CD4-positive, alpha-beta T cell treated with Interleukin-12 subunit alpha and Interleukin-12 subunit beta, for 1 hour (primary cell): ENCODE results near the gene CTNND2.
"Not testable (repeated sequence)": the region's sequence is repeated elsewhere in the genome, so short reads cannot be mapped to it uniquely, and the experiment has no call there.

Experiments
- DNase-seq: peaks from one replicate; pipeline ENCODE4 v3.0.0-alpha.2; 2020

The CTNND2 gene

DNA sequence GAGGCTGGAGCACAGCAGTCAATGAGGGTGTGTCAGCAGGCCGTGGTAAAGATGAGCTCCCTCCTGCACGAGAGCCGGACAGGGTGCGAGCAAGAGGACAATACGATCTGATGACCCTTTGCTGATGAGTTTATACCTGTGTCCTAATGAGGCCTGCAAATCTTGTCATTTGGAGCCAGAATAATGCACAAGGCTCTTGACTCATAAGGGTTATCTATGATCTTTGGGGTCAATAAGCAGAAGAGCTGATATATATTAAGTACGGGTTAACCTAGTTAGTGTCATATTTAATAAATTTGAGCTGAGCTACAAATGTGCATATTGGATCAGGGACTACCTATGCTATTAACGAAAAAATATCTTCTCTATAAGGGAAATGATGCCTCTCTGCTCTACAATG, 46.9 kb downstream of the CTNND2 start:
- no peak for DNase-seq

DNA sequence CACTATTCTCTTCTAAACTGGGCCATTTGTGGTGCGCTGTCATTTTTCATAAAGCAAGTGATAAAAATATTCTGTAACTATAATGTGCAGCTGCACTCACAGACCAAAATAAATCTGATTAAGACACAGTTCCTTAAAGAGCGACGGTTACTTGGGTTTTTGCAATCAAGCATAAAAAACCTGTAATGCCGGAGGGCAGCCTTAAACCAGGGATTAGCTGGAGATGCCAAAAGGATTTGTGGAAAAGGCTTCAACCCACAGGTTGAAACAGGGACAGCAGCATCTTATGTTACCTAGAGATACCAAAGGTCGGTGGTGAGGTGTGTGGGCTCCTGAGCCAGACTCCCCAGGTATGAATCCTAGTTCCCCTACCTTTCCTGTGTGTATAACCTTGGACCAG, 49.3 kb downstream of the CTNND2 start:
- no peak for DNase-seq

DNA sequence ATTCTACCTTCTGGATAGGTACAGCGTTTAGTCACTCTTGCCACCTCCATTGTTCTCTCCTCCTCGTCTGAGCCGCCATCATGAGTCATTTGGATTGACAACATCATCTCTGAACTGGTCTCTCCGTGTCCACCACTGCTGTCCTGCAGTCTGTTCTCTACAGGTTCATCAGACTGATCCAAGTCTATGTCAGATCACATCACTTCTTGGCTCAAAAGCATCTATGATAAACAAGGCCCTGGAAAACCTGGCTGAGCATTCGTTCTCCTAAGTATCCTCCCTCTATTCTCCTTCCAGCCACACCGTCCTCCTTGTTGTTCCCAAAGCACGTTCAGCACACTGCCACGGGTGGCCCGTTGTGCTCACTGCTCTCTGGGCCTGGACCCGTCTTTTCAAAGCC, 50.5 kb downstream of the CTNND2 start:
- DNase-seq, result no peak

DNA sequence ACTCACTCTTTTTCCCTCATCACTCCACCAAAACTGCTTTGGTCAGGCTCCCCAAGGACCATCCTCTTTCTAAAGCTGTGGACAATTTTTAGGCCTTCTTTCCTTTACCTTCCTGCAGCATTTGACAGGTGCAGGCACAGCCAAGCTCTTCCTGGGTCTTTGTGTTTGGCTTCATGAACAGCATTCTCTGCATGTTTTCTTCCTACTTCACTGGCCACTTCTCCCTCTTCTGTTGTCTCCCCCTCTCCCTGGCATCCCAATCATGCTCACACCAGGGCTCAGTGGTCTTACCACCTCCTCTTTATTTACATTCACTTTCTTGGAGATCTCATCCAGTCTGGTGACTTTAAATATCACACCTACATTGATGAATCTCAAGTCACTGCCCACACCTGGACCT, 51.1 kb downstream of the CTNND2 start:
- DNase-seq, result no peak

DNA sequence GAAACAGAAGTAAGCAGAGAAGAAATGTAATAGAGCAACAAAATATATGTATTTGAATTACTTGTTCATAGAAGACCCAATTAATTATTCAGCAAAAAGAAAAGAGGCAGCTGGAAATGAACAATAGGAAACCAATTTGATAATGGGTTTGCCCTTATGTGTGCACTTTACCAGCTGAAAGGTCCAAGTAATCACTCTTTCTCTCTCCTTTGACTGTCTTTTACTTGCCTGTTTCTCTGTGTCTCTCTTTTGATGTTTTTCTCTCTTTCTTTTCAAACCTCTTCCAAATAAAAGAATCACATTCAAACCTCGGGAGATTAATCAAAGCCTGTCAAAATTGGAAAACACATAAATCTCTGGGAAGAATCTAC, 51.5 kb downstream of the CTNND2 start:
- no peak for DNase-seq

DNA sequence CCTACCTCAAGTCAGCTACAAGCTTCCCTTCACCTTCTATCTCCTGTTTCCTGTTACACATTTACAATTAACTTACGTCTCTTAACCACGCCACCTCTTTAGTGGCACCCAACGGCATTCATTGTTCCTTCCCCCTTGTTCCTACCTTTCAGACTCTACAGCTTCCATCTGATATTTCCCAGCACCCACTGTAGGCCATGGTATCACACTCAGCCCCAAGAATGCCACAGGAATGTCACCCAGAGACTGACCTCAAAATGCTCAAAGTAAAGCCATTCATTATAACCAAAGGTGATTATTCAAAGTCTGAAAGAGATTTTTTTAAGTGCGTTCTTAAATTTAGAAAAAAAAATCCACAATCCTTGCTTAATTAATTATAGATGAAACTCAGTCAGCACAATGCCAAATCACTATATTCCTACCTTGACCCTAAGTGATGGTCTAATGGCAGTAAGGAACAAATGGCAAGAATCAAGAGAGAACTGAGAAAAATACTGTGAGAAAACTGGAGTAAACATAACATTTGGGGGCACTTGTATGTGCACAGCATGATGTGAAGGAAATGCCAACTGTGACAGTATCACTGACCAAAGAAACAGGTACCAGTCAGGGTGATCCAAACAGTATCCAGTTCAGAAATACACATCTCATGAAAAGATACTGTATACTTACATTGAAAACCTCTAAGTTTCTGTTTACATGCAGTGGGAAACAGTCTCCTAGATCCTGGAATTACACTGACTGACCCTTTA, 52.1 kb downstream of the CTNND2 start:
- no peak for DNase-seq

DNA sequence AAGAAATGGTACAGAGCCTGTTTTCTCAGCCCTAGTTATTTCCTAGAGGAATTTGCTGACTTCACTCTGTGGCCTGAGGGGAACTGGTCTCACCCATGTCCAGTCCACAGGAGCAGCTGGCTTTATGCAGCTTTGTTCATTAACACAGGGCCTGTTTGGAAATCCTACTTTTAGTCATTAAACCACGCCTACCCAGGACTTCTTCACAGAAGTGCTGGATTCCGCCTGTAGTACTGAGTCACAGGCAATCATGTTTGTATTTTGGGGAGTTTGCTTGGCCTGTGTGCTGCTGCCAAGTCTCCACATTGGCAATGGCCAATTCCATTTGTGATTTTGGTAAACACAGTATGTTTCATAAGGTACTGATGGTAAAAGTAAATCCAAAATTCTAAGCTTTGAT, 52.8 kb downstream of the CTNND2 start:
- DNase-seq, result no peak

DNA sequence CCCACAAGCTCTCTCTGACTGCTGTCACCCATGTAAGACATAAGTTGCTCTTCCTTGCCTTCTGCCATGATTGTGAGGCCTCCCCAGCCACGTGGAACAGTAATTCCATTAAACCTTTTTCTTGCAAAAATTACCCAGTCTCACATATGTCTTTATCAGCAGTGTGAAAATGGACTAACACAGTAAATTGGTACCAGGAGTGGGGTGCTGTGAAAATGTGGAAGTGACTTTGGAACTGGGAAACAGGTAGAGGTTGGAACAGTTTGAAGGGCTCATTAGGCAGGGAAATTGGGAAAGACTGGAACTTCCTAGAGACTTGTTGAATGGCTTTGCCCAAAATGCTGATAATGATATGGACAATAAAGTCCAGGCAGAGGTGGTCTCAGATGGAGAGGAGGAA, 75.7 kb downstream of the CTNND2 start:
- not testable (repeated sequence) for DNase-seq

DNA sequence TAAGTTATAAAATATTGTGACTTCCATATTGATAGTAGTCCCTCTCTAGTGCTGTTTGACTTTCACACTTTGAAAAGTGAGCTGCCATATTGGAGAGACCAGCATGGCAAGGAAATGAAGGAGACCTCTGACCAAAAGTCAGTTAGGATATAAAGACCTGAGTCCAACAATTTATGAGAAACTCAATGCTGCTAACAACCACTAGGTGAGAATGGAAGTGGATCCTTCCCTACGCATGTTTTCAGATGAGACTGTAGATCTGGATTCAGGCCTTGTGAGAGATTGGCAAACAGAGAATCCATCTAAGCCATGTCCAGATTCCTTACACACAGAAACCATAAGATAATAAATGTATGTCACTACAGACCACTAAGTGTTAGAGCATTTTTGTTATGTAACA, 81.6 kb downstream of the CTNND2 start:
- DNase-seq, result no peak

DNA sequence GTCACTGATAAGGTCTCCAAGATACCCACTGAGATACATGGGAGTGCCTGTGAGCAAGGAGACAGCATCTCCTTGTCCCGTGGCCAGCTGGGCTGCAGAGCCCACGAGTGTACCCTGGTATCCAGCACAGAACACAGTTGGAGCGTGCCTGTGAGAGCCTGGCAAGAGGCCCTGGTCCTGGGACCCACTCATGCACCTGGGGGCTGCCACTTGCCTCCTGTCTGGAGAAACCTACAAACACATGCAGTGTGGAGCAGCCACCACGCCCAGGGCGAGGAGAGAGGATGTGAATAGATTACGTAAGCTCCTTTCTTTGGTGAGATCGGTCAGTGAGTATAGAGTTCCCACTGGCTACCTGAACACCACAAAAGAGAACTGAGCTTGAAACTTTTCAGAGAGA, 88.3 kb downstream of the CTNND2 start:
- no peak for DNase-seq

DNA sequence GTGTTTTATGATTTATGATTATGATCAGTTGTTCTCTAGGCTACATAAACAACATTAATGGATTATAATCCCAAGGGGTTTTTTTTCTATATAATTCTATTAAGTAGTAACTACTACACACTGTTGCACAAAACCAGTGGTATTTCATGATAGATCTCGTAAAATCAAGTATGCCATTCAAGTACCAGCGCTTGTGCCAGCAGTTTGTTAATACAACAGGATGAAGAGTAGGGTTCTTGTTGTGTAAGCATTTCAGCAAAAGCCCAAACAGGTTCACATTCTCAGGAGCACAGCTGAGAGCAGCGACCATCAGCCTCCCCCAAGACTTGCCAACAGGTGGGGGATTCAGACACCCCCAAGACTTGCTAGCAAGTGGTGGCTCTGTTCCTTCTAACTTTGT, 88.8 kb downstream of the CTNND2 start:
- DNase-seq, result no peak

DNA sequence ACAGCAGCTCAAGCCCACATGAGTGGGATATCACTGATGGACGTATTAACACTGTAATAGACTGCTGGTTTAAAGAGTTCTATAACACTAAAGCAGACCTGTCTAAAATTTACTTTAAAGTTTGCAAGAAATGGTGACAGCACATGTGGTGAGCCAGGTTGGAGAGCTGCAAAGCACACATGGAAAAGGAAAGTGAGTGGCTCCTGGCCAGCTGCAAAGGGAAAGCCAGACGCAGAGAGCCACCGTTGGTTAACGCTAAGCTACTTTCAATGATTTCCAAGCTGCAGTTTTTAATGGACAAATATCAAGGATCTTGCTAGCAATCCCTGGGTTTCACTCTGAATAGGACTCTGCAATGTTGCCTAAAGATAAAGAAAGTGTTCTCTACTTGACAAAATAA, 89.9 kb downstream of the CTNND2 start:
- DNase-seq, result no peak

DNA sequence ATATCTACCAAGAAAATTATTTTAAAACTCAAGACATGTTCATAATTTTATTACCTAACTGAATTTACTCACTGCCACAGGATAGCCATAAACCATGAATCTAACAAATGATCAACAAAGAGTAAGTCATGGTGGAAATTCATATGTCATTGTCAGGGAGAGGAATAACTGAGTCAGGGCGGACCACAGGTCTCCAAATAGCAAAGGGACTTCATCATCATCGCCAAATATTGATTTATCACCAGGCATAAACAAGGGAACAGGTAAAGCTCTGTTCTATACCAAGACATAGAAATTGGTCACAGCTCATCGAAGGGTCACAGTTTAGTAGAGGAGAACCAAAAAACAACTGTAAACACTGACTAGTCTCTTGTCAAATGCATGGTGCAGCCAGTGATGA, 94.8 kb downstream of the CTNND2 start:
- DNase-seq, result no peak

DNA sequence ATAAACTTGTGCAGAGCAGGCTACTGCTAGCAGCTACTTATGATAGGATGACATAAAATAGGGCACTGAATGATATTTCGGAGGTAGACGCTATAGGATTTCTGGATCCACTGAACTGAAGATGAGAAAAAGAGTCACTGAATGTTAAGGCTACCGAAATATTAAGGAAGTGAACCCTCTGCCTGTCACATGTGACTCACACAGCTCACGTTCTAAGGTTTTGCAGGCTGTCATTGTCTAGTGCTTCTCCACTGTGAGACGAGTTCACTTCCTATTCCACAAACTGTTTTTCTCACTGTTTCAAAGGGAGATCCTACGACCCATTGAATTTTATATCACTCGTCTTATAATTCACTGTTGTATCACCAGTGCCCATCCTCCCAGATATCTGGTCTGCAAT, 100.8 kb downstream of the CTNND2 start:
- no peak for DNase-seq

DNA sequence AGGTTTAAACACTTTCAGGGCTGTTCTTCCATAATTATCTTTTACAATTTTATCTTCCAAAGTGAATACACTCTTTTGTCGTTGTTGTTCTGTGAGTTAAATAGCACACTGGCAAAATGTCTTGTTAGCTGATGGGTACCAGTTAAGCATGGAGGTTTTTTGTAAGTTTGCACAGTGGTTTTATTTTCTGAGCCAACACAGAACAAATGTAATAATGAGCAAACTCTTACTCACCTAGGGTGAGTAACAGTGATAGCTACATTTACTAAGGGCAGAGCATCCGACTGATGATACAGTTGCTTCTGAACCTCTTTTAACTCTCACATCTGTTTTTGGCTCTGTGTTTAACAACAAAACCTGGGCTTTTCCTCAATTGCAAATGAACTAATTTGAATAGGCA, 103.2 kb downstream of the CTNND2 start:
- no peak for DNase-seq

DNA sequence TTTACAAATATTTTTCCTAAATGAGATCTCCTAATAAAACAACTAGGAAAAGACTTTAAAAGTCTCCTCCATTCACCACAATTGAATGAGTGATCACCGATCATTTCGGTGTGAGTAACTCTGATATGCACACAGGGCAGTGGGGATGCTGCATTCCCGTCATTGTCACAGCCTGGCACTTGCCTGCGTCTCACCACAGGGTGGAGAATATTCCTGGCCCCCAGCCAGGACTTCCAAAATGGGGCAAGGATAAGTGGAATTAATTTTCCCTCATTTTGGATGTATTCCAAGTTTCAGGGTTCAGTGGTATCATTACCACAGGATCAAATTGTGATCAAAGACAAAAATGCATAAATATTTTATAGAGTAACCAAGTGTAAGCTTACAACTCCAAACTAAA, 107.1 kb downstream of the CTNND2 start:
- DNase-seq, result no peak

DNA sequence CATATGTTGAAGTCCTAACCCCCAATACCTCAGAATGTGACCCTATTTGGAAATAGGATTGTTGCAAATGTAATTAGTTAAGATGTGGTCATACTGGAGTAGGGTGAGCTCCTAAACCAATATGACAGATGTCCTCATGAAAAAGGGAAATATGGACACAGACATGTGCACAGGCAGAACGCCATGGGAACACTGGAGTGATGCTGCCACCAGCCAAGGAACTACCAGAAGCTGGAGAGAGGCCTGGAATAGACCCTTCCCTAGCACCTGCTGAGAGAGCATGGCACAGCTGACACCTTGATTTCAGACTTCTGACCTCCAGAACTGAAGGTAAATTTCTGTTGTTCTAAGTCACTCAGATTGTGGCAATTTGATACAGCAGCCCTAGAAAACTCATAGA, 110.8 kb downstream of the CTNND2 start:
- DNase-seq, result no peak

DNA sequence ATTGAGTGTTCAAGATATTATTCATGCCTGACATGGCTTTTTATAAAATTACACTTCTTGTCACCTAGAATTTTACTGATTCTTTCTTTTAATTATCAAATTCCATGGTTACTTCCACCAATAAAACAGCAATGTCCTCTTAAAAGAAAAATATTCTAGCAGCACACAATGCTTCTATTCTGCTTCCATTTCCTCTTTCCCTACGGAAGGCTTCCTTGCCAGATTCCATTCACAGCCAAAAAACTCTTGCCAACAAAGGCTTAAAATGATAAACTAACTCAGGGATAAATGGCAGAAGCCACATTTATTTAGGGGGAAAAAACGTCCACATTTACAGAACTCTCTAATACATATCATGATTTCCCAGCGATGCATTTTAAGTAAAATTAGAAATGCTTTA, 111.6 kb downstream of the CTNND2 start:
- no peak for DNase-seq

DNA sequence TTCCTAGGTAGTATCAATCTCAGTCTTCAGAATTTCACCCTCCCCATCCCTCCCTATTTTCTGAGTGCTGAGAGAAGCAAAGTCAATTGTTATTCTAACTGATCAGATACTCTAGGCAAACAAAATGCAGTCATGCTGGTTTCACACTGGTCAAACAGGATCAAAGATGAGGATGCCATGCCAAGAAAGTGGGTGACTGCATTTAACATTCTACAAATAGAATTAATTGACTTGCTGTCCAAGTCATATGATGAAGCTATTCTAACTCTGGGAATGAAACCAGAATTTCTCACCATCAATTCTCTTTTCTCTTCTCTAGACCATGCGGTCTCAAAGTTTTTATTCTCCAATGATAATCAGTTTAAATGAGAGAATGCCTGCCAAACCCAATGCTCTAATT, 112.5 kb downstream of the CTNND2 start:
- no peak for DNase-seq

DNA sequence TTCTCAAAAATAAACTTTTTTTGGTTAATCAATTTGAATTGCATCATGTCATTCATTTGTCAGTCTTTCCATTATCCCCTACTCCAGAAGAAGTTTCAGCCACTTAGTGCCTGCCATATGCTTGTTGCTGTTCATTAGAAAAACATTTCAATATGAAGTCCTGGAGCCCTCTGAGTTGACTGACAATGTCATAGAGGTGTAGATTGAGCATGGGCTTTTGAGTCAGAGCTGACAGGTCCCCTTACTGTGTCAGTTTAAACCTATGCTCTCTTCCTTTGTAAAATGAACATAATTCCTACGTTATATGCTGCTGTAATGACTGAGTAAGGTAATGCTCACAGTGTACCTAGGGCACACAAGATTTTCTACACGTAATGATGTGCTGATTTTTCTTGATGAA, 114.0 kb downstream of the CTNND2 start:
- DNase-seq, result no peak

DNA sequence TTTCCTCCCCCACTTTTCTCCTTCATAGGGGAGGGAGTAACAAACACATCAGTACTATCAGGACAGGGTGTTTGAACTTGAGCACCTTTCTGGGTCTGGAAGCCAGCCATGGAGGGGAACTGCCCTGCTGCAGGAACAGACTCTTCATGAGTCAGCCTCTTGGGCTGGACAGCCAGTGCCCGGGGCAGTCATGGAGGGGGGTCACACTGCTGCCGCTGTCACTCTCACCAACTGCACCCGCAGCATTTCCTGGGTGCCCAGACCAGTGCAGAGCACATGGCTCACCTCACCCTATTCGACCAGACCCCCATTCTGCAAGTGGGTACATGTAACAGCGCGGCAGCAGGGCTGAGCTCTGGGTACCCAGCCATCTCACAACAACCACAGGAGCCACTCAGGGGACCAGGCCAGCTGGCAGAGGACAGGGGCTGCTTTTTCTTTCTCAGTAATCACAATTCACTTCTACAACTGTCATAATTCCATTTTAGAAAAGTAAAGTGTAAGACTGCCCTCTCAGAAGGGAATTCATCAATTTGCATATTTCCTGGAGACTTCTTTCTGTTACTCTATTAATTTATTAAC, 118.4 kb downstream of the CTNND2 start:
- DNase-seq, result no peak

DNA sequence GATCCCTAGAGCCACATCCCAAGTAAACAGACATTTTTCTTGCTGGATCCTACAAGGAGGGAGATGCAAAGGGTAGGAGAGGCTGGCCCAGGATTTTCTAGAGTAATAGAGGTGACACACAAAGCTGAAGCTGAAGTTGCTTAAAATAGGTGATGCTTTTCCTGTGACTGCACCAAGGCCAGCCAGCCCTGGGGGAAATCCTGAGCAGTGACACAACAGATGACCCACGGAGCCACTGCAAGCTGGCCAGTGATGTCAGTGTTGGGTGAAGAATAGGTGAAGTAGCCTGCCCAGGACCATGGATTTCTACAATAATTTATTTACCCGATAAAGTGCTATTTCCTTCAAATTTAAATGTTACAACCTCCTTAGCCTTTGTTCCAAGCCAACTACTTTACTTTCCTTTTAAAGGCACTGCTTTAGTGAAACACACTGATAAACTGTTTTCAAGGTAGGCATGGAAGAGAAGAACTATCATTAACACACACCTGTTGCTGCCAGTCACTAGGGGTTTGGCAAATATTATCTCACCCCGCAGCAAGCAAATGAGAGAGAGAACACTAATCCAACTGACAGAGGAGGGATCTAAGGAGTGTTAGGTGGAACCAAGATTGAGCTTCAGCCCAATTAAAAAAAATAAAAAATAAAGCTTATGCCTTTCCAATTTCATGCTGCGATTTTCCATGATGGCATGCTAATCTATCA, 123.5 kb downstream of the CTNND2 start:
- DNase-seq, result no peak

DNA sequence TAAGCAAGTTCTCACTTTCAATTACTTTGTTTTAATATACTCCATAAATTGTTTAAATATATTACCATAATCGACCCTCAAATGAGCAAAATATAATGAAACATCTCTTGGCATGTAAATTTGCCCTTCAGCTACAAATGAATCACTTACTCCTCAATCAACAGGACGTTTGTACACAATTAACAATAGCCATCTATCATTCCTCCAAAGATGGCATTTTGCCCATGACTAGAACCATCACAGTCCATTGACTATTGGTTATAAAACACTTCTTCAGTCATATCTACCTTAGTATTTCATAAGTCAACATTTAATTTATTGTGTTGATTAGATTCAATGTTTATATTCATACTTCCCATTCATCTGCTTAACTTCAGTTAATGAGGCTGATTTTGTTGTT, 127.2 kb downstream of the CTNND2 start:
- DNase-seq, result no peak

DNA sequence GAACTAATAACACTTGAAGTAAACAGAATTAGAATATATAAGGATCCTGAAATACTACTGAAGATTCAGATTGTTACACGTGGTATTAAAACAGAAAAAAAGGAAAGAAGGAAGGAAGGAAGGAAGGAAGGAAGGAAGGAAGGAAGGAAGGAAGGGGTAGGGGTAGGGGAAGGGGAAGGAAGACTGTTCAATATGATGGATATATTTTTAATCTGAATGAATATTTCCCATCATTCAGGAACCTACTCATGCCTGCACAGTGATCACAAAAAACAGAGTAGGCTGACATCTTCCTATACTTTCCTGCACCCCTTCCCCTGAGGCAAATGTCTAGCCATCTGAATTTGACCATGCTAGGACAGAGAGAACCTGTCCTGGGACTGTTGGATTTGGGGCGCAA, 133.9 kb downstream of the CTNND2 start:
- no peak for DNase-seq
